Fibroblast of skin of left quadriceps (primary cell): ENCODE data around the gene OR8A1.
"Not testable (repeated sequence)": the region's sequence is repeated elsewhere in the genome, so short reads cannot be mapped to it uniquely, and the experiment has no call there.

Experiments
- DNase-seq, 2 experiments: peaks; one replicate each; pipeline ENCODE4 v3.0.0-alpha.2; 2013; ENCODE audit warnings: low read depth in 2 of 2

Gene OR8A1

GRCh38 chr11:124595302-124595701, 25.5 kb downstream of the OR8A1 start:
- DNase-seq = no peak

GRCh38 chr11:124597626-124598025, 27.8 kb downstream of the OR8A1 start:
- no peak for DNase-seq

- no peak for DNase-seq
These were observed 31.0 kb downstream of the OR8A1 start for GRCh38 chr11:124600621-124601320.

- no peak for DNase-seq
These were observed 32.4 kb downstream of the OR8A1 start for GRCh38 chr11:124602193-124602592.

GRCh38 chr11:124602723-124603122, 32.9 kb downstream of the OR8A1 start:
- not testable (repeated sequence) for DNase-seq

GRCh38 chr11:124605719-124606118, 35.9 kb downstream of the OR8A1 start:
- DNase-seq = no peak

- DNase-seq = no peak
These were observed 38.4 kb downstream of the OR8A1 start for GRCh38 chr11:124608147-124608546.

- DNase-seq = no peak
These were observed 40.5 kb downstream of the OR8A1 start for GRCh38 chr11:124610295-124610694.

- no peak for DNase-seq
These were observed 41.3 kb downstream of the OR8A1 start, which contains the start of gene PANX3 for GRCh38 chr11:124611064-124611463. Gene PANX3, plus strand, starts transcription at chr11:124611428. Its CDS starts 129 bp downstream, at chr11:124611557.

- DNase-seq = no peak
These were observed 42.2 kb downstream of the OR8A1 start for GRCh38 chr11:124612045-124612444.

GRCh38 chr11:124612567-124613246, 42.9 kb downstream of the OR8A1 start:
- no peak for DNase-seq

- DNase-seq = no peak
These were observed 49.1 kb downstream of the OR8A1 start for GRCh38 chr11:124618863-124619262.
